ENCODE data around the gene ERC1.

The ERC1 gene

DNA sequence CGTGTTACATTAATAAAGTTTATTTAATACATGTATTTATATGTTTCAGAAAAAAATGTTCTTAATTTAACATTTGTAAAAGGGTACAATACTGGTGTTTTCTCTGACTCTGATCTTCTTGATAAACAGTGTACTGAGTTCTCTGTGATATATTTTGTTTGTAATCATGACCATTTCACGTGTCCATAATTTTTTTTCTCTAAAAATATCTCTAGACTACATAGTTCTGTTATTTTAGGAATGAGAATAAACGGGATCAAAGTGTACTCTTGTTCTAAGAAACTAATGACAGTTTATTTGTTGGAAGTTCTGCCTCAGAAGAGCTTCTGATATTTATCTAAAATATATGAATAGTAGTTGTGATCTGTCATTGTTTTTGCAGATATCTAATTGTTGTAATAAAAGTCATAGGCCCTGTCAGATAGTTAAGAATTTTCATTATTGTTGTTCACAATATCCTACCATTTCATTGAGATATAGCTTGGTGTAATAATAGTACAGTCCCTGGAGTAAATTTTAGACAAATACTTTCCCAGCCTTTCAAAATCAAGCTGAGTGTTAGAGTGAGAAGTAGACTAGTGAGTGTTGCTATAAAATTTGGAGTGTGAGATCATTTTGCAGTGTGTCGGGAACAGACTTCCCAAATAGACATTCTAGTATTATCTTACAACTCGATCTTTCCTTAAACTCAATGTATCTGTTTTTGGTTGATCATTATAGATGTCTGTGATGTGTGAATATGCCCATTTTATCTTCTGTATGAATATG lies 86.2 kb downstream of the ERC1 start:
- Histone ChIP-seq H3K23ac (ENCODE audit: low read length in 2 of 2) (no peak overlapping the region), H2BK15ac (ENCODE audit: low read depth, poor library complexity, severe bottlenecking) (no peak overlapping the region), H3K9me3 (ENCODE audit: control insufficient read depth, low read length) (no peaks in the 10 kb centered on the region), H2AK5ac (ENCODE audit: low read length, severe bottlenecking) (no peak overlapping the region), H2BK5ac (ENCODE audit: low read depth, low read length, poor library complexity, severe bottlenecking) (no peak overlapping the region), H4K8ac (ENCODE audit: low read length) (no peak overlapping the region), H4K91ac (ENCODE audit: low read length) (no peak overlapping the region), H2BK12ac (ENCODE audit: low read length in 2 of 2) (no peak overlapping the region), H2AFZ (ENCODE audit: low read depth, low read length) (no peak overlapping the region), H3K9ac (ENCODE audit: low read length) (no peak overlapping the region), H3K18ac (ENCODE audit: low read depth in 1 of 2, low read length in 2 of 2) (no peak overlapping the region), H3K4me2 (ENCODE audit: low read length, poor library complexity, severe bottlenecking) (no peak overlapping the region), H3K14ac (ENCODE audit: low read length in 2 of 2) (no peak overlapping the region), H3K27me3 (ENCODE audit: control insufficient read depth in 1 of 2, insufficient read depth in 1 of 2, low read length in 2 of 2) (no peaks in the 10 kb centered on the region), H3K4me3 (ENCODE audit: insufficient read depth in 1 of 2, low read depth in 1 of 2, low read length in 2 of 2) (no peak overlapping the region), H3K27ac (ENCODE audit: low read length, poor library complexity, severe bottlenecking) (no peak overlapping the region), H3K79me1 (replicated peaks; ENCODE audit: low read length, poor library complexity, severe bottlenecking) (peaks cover 20% of the 10 kb centered on the region), H3K36me3 (ENCODE audit: control insufficient read depth in 1 of 2, insufficient read depth in 2 of 2, low read depth in 1 of 2, low read length in 2 of 2) (peaks cover 0 to 6% of the 10 kb centered on the region in 2 experiments), H3K4ac (ENCODE audit: low read depth in 1 of 2, low read length in 2 of 2) (no peak overlapping the region), H3K4me1 (ENCODE audit: control insufficient read depth, insufficient read depth, low read depth, low read length) (peaks cover 1% of the 10 kb centered on the region), H2BK120ac (ENCODE audit: low read depth, low read length) (no peak overlapping the region)
- DNase-seq = no peak
- WGBS = 80% methylated on average over 1 of the region's 5 CpGs

GRCh38 chr12:1078002-1078401 lies 87.0 kb downstream of the ERC1 start:
- Histone ChIP-seq H4K8ac (ENCODE audit: low read length) (no peak overlapping the region), H2BK5ac (ENCODE audit: low read depth, low read length, poor library complexity, severe bottlenecking) (no peak overlapping the region), H3K4me3 (ENCODE audit: insufficient read depth in 1 of 2, low read depth in 1 of 2, low read length in 2 of 2) (no peak overlapping the region), H3K9ac (ENCODE audit: low read length) (no peak overlapping the region), H2BK15ac (ENCODE audit: low read depth, poor library complexity, severe bottlenecking) (no peak overlapping the region), H3K23ac (ENCODE audit: low read length in 2 of 2) (no peak overlapping the region), H3K79me1 (replicated peaks; ENCODE audit: low read length, poor library complexity, severe bottlenecking) (peaks cover 17% of the 10 kb centered on the region), H2AFZ (ENCODE audit: low read depth, low read length) (no peak overlapping the region), H4K91ac (ENCODE audit: low read length) (no peak overlapping the region), H3K4ac (ENCODE audit: low read depth in 1 of 2, low read length in 2 of 2) (no peak overlapping the region), H2AK5ac (ENCODE audit: low read length, severe bottlenecking) (no peak overlapping the region), H3K14ac (ENCODE audit: low read length in 2 of 2) (no peak overlapping the region), H3K27ac (ENCODE audit: low read length, poor library complexity, severe bottlenecking) (no peak overlapping the region), H3K18ac (ENCODE audit: low read depth in 1 of 2, low read length in 2 of 2) (no peak overlapping the region), H3K4me1 (ENCODE audit: control insufficient read depth, insufficient read depth, low read depth, low read length) (peaks cover 1% of the 10 kb centered on the region), H3K27me3 (ENCODE audit: control insufficient read depth in 1 of 2, insufficient read depth in 1 of 2, low read length in 2 of 2) (no peaks in the 10 kb centered on the region), H3K4me2 (ENCODE audit: low read length, poor library complexity, severe bottlenecking) (no peak overlapping the region), H2BK12ac (ENCODE audit: low read length in 2 of 2) (no peak overlapping the region), H3K36me3 (ENCODE audit: control insufficient read depth in 1 of 2, insufficient read depth in 2 of 2, low read depth in 1 of 2, low read length in 2 of 2) (peaks cover 0 to 6% of the 10 kb centered on the region in 2 experiments), H3K9me3 (ENCODE audit: control insufficient read depth, low read length) (no peaks in the 10 kb centered on the region), H2BK120ac (ENCODE audit: low read depth, low read length) (no peak overlapping the region)
- no peak for DNase-seq
- no CpG with 5 or more reads among the region's 3 CpGs for WGBS

GRCh38 chr12:1080520-1081223 lies 89.6 kb downstream of the ERC1 start:
- Histone ChIP-seq H3K4me2 (ENCODE audit: low read length, poor library complexity, severe bottlenecking) (no peak overlapping the region), H2BK15ac (ENCODE audit: low read depth, poor library complexity, severe bottlenecking) (no peak overlapping the region), H3K14ac (ENCODE audit: low read length in 2 of 2) (no peak overlapping the region), H3K4ac (ENCODE audit: low read depth in 1 of 2, low read length in 2 of 2) (no peak overlapping the region), H3K4me1 (ENCODE audit: control insufficient read depth, insufficient read depth, low read depth, low read length) (peaks cover 1% of the 10 kb centered on the region), H2BK5ac (ENCODE audit: low read depth, low read length, poor library complexity, severe bottlenecking) (no peak overlapping the region), H2AK5ac (ENCODE audit: low read length, severe bottlenecking) (no peak overlapping the region), H3K27ac (ENCODE audit: low read length, poor library complexity, severe bottlenecking) (no peak overlapping the region), H3K18ac (ENCODE audit: low read depth in 1 of 2, low read length in 2 of 2) (no peak overlapping the region), H3K27me3 (ENCODE audit: control insufficient read depth in 1 of 2, insufficient read depth in 1 of 2, low read length in 2 of 2) (no peaks in the 10 kb centered on the region), H3K9me3 (ENCODE audit: control insufficient read depth, low read length) (no peaks in the 10 kb centered on the region), H3K4me3 (ENCODE audit: insufficient read depth in 1 of 2, low read depth in 1 of 2, low read length in 2 of 2) (no peak overlapping the region), H3K23ac (ENCODE audit: low read length in 2 of 2) (no peak overlapping the region), H2AFZ (ENCODE audit: low read depth, low read length) (no peak overlapping the region), H4K91ac (ENCODE audit: low read length) (no peak overlapping the region), H2BK12ac (ENCODE audit: low read length in 2 of 2) (no peak overlapping the region), H4K8ac (ENCODE audit: low read length) (no peak overlapping the region), H2BK120ac (ENCODE audit: low read depth, low read length) (no peak overlapping the region), H3K79me1 (replicated peaks; ENCODE audit: low read length, poor library complexity, severe bottlenecking) (peaks cover 6% of the 10 kb centered on the region), H3K36me3 (ENCODE audit: control insufficient read depth in 1 of 2, insufficient read depth in 2 of 2, low read depth in 1 of 2, low read length in 2 of 2) (peaks cover 0 to 2% of the 10 kb centered on the region in 2 experiments), H3K9ac (ENCODE audit: low read length) (no peak overlapping the region)
- WGBS = 97% methylated on average over 9 of the region's 11 CpGs
- DNase-seq = no peak

DNA sequence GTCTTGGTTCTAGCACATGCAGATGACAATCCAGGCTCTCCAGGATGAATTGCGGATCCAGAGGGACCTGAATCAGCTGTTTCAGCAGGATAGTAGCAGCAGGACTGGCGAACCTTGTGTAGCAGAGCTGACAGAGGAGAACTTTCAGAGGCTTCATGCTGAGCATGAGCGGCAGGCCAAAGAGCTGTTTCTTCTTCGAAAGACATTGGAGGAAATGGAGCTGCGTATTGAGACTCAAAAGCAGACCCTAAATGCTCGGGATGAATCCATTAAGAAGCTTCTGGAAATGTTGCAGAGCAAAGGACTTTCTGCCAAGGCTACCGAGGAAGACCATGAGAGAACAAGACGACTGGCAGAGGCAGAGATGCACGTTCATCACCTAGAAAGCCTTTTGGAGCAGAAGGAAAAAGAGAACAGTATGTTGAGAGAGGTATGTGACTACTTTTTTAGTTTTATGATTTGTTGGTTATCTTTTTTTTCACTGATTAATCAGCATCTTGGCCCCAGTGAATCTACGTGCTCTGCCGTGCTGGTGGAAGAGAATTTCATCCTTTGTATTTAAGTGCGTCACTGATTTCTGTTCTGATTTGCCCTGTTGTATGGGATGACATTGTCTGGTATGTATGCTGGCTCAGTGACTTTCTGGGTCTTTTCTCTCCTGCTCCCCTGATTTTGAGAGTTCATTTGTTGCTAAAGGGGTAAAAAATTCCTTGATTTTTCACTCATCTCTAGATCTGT lies 92.3 kb downstream of the ERC1 start:
- H3K4me1 ChIP-seq (ENCODE audit: control insufficient read depth, insufficient read depth, low read depth, low read length) = no peaks in the 10 kb centered on the region
- H2BK5ac ChIP-seq (ENCODE audit: low read depth, low read length, poor library complexity, severe bottlenecking) = no peak overlapping the region
- no peak overlapping the region for H3K4ac ChIP-seq (ENCODE audit: low read depth in 1 of 2, low read length in 2 of 2)
- peak overlapping the region; percentile 49 for H3K4me2 ChIP-seq (ENCODE audit: low read length, poor library complexity, severe bottlenecking)
- WGBS = 63% methylated on average over 12 of the region's 12 CpGs
- no peak overlapping the region for H2AFZ ChIP-seq (ENCODE audit: low read depth, low read length)
- no peak overlapping the region for H2AK5ac ChIP-seq (ENCODE audit: low read length, severe bottlenecking)
- H3K18ac ChIP-seq (ENCODE audit: low read depth in 1 of 2, low read length in 2 of 2) = no peak overlapping the region
- H2BK15ac ChIP-seq (ENCODE audit: low read depth, poor library complexity, severe bottlenecking) = no peak overlapping the region
- H2BK12ac ChIP-seq (ENCODE audit: low read length in 2 of 2) = no peak overlapping the region
- peaks cover 3% of the 10 kb centered on the region for H3K79me1 ChIP-seq (replicated peaks; ENCODE audit: low read length, poor library complexity, severe bottlenecking)
- peak overlapping the region; percentile 77 for H3K9ac ChIP-seq (ENCODE audit: low read length)
- H2BK120ac ChIP-seq (ENCODE audit: low read depth, low read length) = no peak overlapping the region
- peak overlapping the region in 1 of 2 experiments; percentile 32 for H3K4me3 ChIP-seq (ENCODE audit: insufficient read depth in 1 of 2, low read depth in 1 of 2, low read length in 2 of 2)
- H3K27ac ChIP-seq (ENCODE audit: low read length, poor library complexity, severe bottlenecking) = peak overlapping the region; percentile 33
- H3K27me3 ChIP-seq (ENCODE audit: control insufficient read depth in 1 of 2, insufficient read depth in 1 of 2, low read length in 2 of 2) = no peaks in the 10 kb centered on the region
- H3K9me3 ChIP-seq (ENCODE audit: control insufficient read depth, low read length) = no peaks in the 10 kb centered on the region
- H3K23ac ChIP-seq (ENCODE audit: low read length in 2 of 2) = no peak overlapping the region
- no peak overlapping the region for H3K14ac ChIP-seq (ENCODE audit: low read length in 2 of 2)
- peaks cover 0 to 2% of the 10 kb centered on the region in 2 experiments for H3K36me3 ChIP-seq (ENCODE audit: control insufficient read depth in 1 of 2, insufficient read depth in 2 of 2, low read depth in 1 of 2, low read length in 2 of 2)
- no peak overlapping the region for H4K91ac ChIP-seq (ENCODE audit: low read length)
- no peak overlapping the region for H4K8ac ChIP-seq (ENCODE audit: low read length)
- DNase-seq = peak; percentile 25

Measured in mesenchymal stem cell (in vitro differentiated cells and primary cell).